ENCODE data around the gene BBS7. TPM values are rescaled to one million over a fixed set of nuclear protein-coding genes. Genes with fewer than 3 reads are reported as not detected.

BBS7 gene
- total RNA-seq, 1 experiment from 2014 or later, result 28.4 TPM

GRCh38 chr4:121799208-121799823 is 71.0 kb downstream of the BBS7 start:
- no peak for DNase-seq
- no peak overlapping the region for H3K9ac ChIP-seq (ENCODE audit: low read length)
- no peak overlapping the region for H3K27ac ChIP-seq (ENCODE audit: low read length)
- H3K79me2 ChIP-seq (ENCODE audit: low read length), result peaks cover 31% of the 10 kb centered on the region
- no peaks in the 10 kb centered on the region for H3K9me3 ChIP-seq (ENCODE audit: low read length)
- no peak overlapping the region for H3K4me3 ChIP-seq (ENCODE audit: low read length)
- H4K20me1 ChIP-seq (ENCODE audit: insufficient read depth, low read depth, low read length), result no peaks in the 10 kb centered on the region
- no peaks in the 10 kb centered on the region for H3K9me2 ChIP-seq (replicated peaks; ENCODE audit: insufficient read depth, low read length)
- peaks cover 36% of the 10 kb centered on the region for H3K4me1 ChIP-seq (ENCODE audit: low read length)
- peak overlapping the region; percentile 61 for H2AFZ ChIP-seq (ENCODE audit: low read length)
- peaks cover 16% of the 10 kb centered on the region; the same call in 1 of the 2 replicates for H3K36me3 ChIP-seq (ENCODE audit: insufficient read depth, low read length)
- no peaks in the 10 kb centered on the region for H3K27me3 ChIP-seq (ENCODE audit: low read length)
- no peak overlapping the region for H3K4me2 ChIP-seq (ENCODE audit: low read depth, low read length, poor library complexity, severe bottlenecking)

- Histone ChIP-seq H2AFZ (ENCODE audit: low read length) (no peak overlapping the region), H3K9ac (ENCODE audit: low read length) (no peak overlapping the region), H3K4me2 (ENCODE audit: low read depth, low read length, poor library complexity, severe bottlenecking) (no peak overlapping the region), H3K4me1 (ENCODE audit: low read length) (peaks cover 22% of the 10 kb centered on the region), H3K9me2 (replicated peaks; ENCODE audit: insufficient read depth, low read length) (no peaks in the 10 kb centered on the region), H3K27me3 (ENCODE audit: low read length) (no peaks in the 10 kb centered on the region), H3K27ac (ENCODE audit: low read length) (no peak overlapping the region), H3K79me2 (ENCODE audit: low read length) (peaks cover 2% of the 10 kb centered on the region), H4K20me1 (ENCODE audit: insufficient read depth, low read depth, low read length) (no peaks in the 10 kb centered on the region), H3K4me3 (ENCODE audit: low read length) (no peak overlapping the region), H3K36me3 (ENCODE audit: insufficient read depth, low read length) (no peaks in the 10 kb centered on the region), H3K9me3 (ENCODE audit: low read length) (no peaks in the 10 kb centered on the region)
- DNase-seq, result no peak
These were observed 74.0 kb downstream of the BBS7 start for GRCh38 chr4:121796283-121796682.

- Histone ChIP-seq H2AFZ (ENCODE audit: low read length) (no peak overlapping the region), H3K27me3 (ENCODE audit: low read length) (no peaks in the 10 kb centered on the region), H3K79me2 (ENCODE audit: low read length) (no peaks in the 10 kb centered on the region), H3K4me1 (ENCODE audit: low read length) (peaks cover 10% of the 10 kb centered on the region), H3K4me3 (ENCODE audit: low read length) (no peak overlapping the region), H3K9ac (ENCODE audit: low read length) (no peak overlapping the region), H4K20me1 (ENCODE audit: insufficient read depth, low read depth, low read length) (no peaks in the 10 kb centered on the region), H3K9me3 (ENCODE audit: low read length) (no peaks in the 10 kb centered on the region), H3K4me2 (ENCODE audit: low read depth, low read length, poor library complexity, severe bottlenecking) (no peak overlapping the region), H3K27ac (ENCODE audit: low read length) (no peak overlapping the region), H3K36me3 (ENCODE audit: insufficient read depth, low read length) (no peaks in the 10 kb centered on the region), H3K9me2 (replicated peaks; ENCODE audit: insufficient read depth, low read length) (no peaks in the 10 kb centered on the region)
- DNase-seq, result no peak
These were observed 75.6 kb downstream of the BBS7 start for GRCh38 chr4:121794505-121795188.

- Histone ChIP-seq H2AFZ (ENCODE audit: low read length) (no peak overlapping the region), H3K9me3 (ENCODE audit: low read length) (no peaks in the 10 kb centered on the region), H3K4me3 (ENCODE audit: low read length) (no peak overlapping the region), H3K36me3 (ENCODE audit: insufficient read depth, low read length) (no peaks in the 10 kb centered on the region), H3K9ac (ENCODE audit: low read length) (no peak overlapping the region), H4K20me1 (ENCODE audit: insufficient read depth, low read depth, low read length) (no peaks in the 10 kb centered on the region), H3K9me2 (replicated peaks; ENCODE audit: insufficient read depth, low read length) (no peaks in the 10 kb centered on the region), H3K79me2 (ENCODE audit: low read length) (no peaks in the 10 kb centered on the region), H3K27me3 (ENCODE audit: low read length) (no peaks in the 10 kb centered on the region), H3K4me2 (ENCODE audit: low read depth, low read length, poor library complexity, severe bottlenecking) (no peak overlapping the region), H3K27ac (ENCODE audit: low read length) (no peak overlapping the region), H3K4me1 (ENCODE audit: low read length) (peaks cover 4% of the 10 kb centered on the region; the same call in 1 of the 2 replicates)
- DNase-seq, result no peak
These were observed 77.3 kb downstream of the BBS7 start for GRCh38 chr4:121792966-121793365.

GRCh38 chr4:121791481-121791880 is 78.8 kb downstream of the BBS7 start:
- no peak overlapping the region for H3K4me3 ChIP-seq (ENCODE audit: low read length)
- no peak for DNase-seq
- no peak overlapping the region for H3K4me2 ChIP-seq (ENCODE audit: low read depth, low read length, poor library complexity, severe bottlenecking)
- no peak overlapping the region for H3K9ac ChIP-seq (ENCODE audit: low read length)
- H3K27me3 ChIP-seq (ENCODE audit: low read length), result no peaks in the 10 kb centered on the region
- no peak overlapping the region for H2AFZ ChIP-seq (ENCODE audit: low read length)
- H3K9me3 ChIP-seq (ENCODE audit: low read length), result no peaks in the 10 kb centered on the region
- peaks cover 4% of the 10 kb centered on the region; the same call in 1 of the 2 replicates for H3K4me1 ChIP-seq (ENCODE audit: low read length)
- H3K9me2 ChIP-seq (replicated peaks; ENCODE audit: insufficient read depth, low read length), result no peaks in the 10 kb centered on the region
- no peaks in the 10 kb centered on the region for H4K20me1 ChIP-seq (ENCODE audit: insufficient read depth, low read depth, low read length)
- no peaks in the 10 kb centered on the region for H3K79me2 ChIP-seq (ENCODE audit: low read length)
- no peaks in the 10 kb centered on the region for H3K36me3 ChIP-seq (ENCODE audit: insufficient read depth, low read length)
- H3K27ac ChIP-seq (ENCODE audit: low read length), result no peak overlapping the region

- Histone ChIP-seq H2AFZ (ENCODE audit: low read length) (no peak overlapping the region), H3K9me3 (ENCODE audit: low read length) (no peaks in the 10 kb centered on the region), H3K27ac (ENCODE audit: low read length) (no peak overlapping the region), H3K4me3 (ENCODE audit: low read length) (no peak overlapping the region), H3K4me1 (ENCODE audit: low read length) (peaks cover 4% of the 10 kb centered on the region; the same call in 1 of the 2 replicates), H3K27me3 (ENCODE audit: low read length) (no peaks in the 10 kb centered on the region), H3K9ac (ENCODE audit: low read length) (no peak overlapping the region), H3K9me2 (replicated peaks; ENCODE audit: insufficient read depth, low read length) (no peaks in the 10 kb centered on the region), H4K20me1 (ENCODE audit: insufficient read depth, low read depth, low read length) (no peaks in the 10 kb centered on the region), H3K4me2 (ENCODE audit: low read depth, low read length, poor library complexity, severe bottlenecking) (no peak overlapping the region), H3K79me2 (ENCODE audit: low read length) (no peaks in the 10 kb centered on the region), H3K36me3 (ENCODE audit: insufficient read depth, low read length) (no peaks in the 10 kb centered on the region)
- DNase-seq, result no peak
These were observed 79.3 kb downstream of the BBS7 start for GRCh38 chr4:121790976-121791375.

GRCh38 chr4:121789960-121790829 is 80.1 kb downstream of the BBS7 start:
- H3K4me3 ChIP-seq (ENCODE audit: low read length), result no peak overlapping the region
- H3K9me2 ChIP-seq (replicated peaks; ENCODE audit: insufficient read depth, low read length), result no peaks in the 10 kb centered on the region
- H3K79me2 ChIP-seq (ENCODE audit: low read length), result no peaks in the 10 kb centered on the region
- H4K20me1 ChIP-seq (ENCODE audit: insufficient read depth, low read depth, low read length), result no peaks in the 10 kb centered on the region
- H3K9me3 ChIP-seq (ENCODE audit: low read length), result no peaks in the 10 kb centered on the region
- no peak overlapping the region for H3K27ac ChIP-seq (ENCODE audit: low read length)
- H3K36me3 ChIP-seq (ENCODE audit: insufficient read depth, low read length), result no peaks in the 10 kb centered on the region
- no peaks in the 10 kb centered on the region for H3K4me1 ChIP-seq (ENCODE audit: low read length)
- no peak overlapping the region for H2AFZ ChIP-seq (ENCODE audit: low read length)
- no peak overlapping the region for H3K9ac ChIP-seq (ENCODE audit: low read length)
- no peak for DNase-seq
- no peak overlapping the region for H3K4me2 ChIP-seq (ENCODE audit: low read depth, low read length, poor library complexity, severe bottlenecking)
- H3K27me3 ChIP-seq (ENCODE audit: low read length), result no peaks in the 10 kb centered on the region

- H3K4me2 ChIP-seq (ENCODE audit: low read depth, low read length, poor library complexity, severe bottlenecking), result no peak overlapping the region
- no peaks in the 10 kb centered on the region for H3K4me1 ChIP-seq (ENCODE audit: low read length)
These were observed 80.8 kb downstream of the BBS7 start for GRCh38 chr4:121789455-121789854.

More at GRCh38 chr4:121789455-121789854, 80.8 kb downstream of the BBS7 start:
- H3K27me3 ChIP-seq (ENCODE audit: low read length), result no peaks in the 10 kb centered on the region
- H3K36me3 ChIP-seq (ENCODE audit: insufficient read depth, low read length), result no peaks in the 10 kb centered on the region
- H3K27ac ChIP-seq (ENCODE audit: low read length), result no peak overlapping the region
- H3K4me3 ChIP-seq (ENCODE audit: low read length), result no peak overlapping the region
- H4K20me1 ChIP-seq (ENCODE audit: insufficient read depth, low read depth, low read length), result no peaks in the 10 kb centered on the region
- H3K9me3 ChIP-seq (ENCODE audit: low read length), result no peaks in the 10 kb centered on the region
- H3K9me2 ChIP-seq (replicated peaks; ENCODE audit: insufficient read depth, low read length), result no peaks in the 10 kb centered on the region
- no peaks in the 10 kb centered on the region for H3K79me2 ChIP-seq (ENCODE audit: low read length)
- no peak overlapping the region for H2AFZ ChIP-seq (ENCODE audit: low read length)
- DNase-seq, result no peak
- H3K9ac ChIP-seq (ENCODE audit: low read length), result no peak overlapping the region

Data from Karpas-422 (cell line).